Psoas muscle (tissue), 8 donors: Measurements from ENCODE around the gene SLC9C2. TPM values are rescaled to one million over a fixed set of nuclear protein-coding genes. Genes with fewer than 3 reads are reported as not detected.

Source experiments
- ATAC-seq, 4 donors: fragments of 200-7000 bp; cut with Tn5 transposase; one replicate each; pipeline ENCODE4 v1.9.1; 2020; ENCODE audit warnings: moderate library complexity in 3 of 4, mild to moderate bottlenecking in 2 of 4
- DNase-seq, 2 donors: peaks; one replicate each; pipeline ENCODE4 v3.0.0-alpha.2; 2020
- H3K27ac ChIP-seq: fragments of 200-600 bp; one replicate; pipeline ENCODE4 v1.8.0; 2022
- H3K27me3 ChIP-seq, 3 donors: fragments of 200-600 bp in 1 of 3; one replicate each; pipeline versions ENCODE4 v1.6.1 to v1.8.0; 2013 to 2022; ENCODE audit warnings: low read length in 2 of 3, mild to moderate bottlenecking in 2 of 3, moderate library complexity in 1 of 3; ENCODE audit not compliant: insufficient read depth in 3 of 3
- H3K36me3 ChIP-seq, 2 donors: fragments of 200-600 bp in 1 of 2; one replicate each; pipeline versions ENCODE4 v1.6.1 to v1.8.0; 2013 to 2022; ENCODE audit warnings: low read depth in 1 of 2, mild to moderate bottlenecking in 1 of 2, moderate library complexity in 1 of 2; ENCODE audit not compliant: insufficient read depth in 1 of 2
- H3K4me1 ChIP-seq: fragments of 200-600 bp; one replicate; pipeline ENCODE4 v1.8.0; 2022
- H3K4me3 ChIP-seq: fragments of 200-600 bp; one replicate; pipeline ENCODE4 v1.8.0; 2022; ENCODE audit warnings: mild to moderate bottlenecking
- H3K9me3 ChIP-seq: fragments of 200-600 bp; one replicate; pipeline ENCODE4 v1.8.0; 2022
- WGBS, 3 donors: extraction: QIAGEN DNeasy Blood & Tissue Kit; methylation state at CpG; one replicate each; pipeline versions ENCODE4 v1.1.6 to v1.1.7; 2013; 5-methylcytosine and 5-hydroxymethylcytosine counted together
- intact Hi-C, 2 donors: fragments of 100-400 bp; cut with DNase I; formaldehyde crosslinking; loops; one replicate each; pipeline versions ENCODE4 v1.11.0 to v1.14.2; 2022
- polyA plus RNA-seq, 3 donors: library from polyadenylated mRNA; stranded (reverse); fragments of 200-250 nt; gene quantifications; one replicate each; pipeline ENCODE4 v1.2.3, GENCODE V29; 2013
- total RNA-seq, 4 donors: library from RNA; stranded (reverse); fragmentation: NEBNext Ultra II Directional in 2 of 4; extraction: Animal tissue kit (Norgen Biotek cat#: 25700) in 2 of 4; gene quantifications; one replicate each; pipeline versions ENCODE4 v1.2.1 to v1.2.4, GENCODE V29; 2021 to 2023
- TF ChIP-seq, protein P1 (sequence below): fragments of 200-600 bp; IDR thresholded peaks from one replicate; pipeline ENCODE4 v1.8.0; 2022; ENCODE audit warnings: antibody characterized with exemption
- donor health status: healthy with polysubstance abuse.
- donor health status: DM: no; HTN: no; CAD: no; lungs with moderate emphysema.
- donor health status: Bipolar disorder and iron deficiency.
- donor health status: healthy.
- donor health status: DM: yes; HTN: yes; CAD: no.
- donor health status: DM: no; HTN: no; CAD: no.
- donor health status: DM: no; HTN: no; CAD: no.
- donor health status: DM: yes; HTN: yes; CAD: no.

SLC9C2 gene
- total and polyA plus RNA-seq, 7 donors, result not detected

DNA sequence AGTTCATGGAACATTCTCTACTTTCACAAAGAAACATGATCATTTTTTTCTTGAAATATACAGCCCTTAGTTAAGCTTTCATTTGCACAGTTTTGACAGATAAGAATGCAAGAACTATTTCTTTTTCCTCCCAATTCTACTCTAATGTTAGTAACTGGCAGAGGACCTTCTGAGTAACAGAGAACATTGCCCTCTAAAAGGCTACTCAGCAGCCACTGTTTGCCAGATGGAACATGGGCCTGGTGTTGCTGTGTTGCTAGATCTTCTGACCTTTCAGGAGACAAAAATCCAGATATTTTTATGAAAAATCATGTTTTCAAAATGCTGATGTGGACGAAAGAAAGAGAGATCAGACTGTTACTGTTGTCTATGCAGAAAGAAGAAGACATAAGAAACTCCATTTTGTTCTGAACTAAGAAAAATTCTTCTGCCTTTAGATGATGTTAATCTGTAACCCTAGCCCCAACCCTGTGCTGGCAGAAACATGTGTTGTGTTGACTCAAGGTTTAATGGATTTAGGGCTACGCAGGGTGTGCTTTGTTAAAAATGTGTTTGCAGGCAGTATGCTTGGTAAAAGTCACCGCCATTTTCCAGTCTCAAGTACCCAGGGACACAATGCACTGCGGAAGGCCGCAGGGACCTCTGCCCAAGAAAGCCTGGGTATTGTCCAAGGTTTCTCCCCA lies 128.6 kb downstream of the SLC9C2 start:
- TF ChIP-seq, protein P1, sequence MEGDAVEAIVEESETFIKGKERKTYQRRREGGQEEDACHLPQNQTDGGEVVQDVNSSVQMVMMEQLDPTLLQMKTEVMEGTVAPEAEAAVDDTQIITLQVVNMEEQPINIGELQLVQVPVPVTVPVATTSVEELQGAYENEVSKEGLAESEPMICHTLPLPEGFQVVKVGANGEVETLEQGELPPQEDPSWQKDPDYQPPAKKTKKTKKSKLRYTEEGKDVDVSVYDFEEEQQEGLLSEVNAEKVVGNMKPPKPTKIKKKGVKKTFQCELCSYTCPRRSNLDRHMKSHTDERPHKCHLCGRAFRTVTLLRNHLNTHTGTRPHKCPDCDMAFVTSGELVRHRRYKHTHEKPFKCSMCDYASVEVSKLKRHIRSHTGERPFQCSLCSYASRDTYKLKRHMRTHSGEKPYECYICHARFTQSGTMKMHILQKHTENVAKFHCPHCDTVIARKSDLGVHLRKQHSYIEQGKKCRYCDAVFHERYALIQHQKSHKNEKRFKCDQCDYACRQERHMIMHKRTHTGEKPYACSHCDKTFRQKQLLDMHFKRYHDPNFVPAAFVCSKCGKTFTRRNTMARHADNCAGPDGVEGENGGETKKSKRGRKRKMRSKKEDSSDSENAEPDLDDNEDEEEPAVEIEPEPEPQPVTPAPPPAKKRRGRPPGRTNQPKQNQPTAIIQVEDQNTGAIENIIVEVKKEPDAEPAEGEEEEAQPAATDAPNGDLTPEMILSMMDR, result no peak
- WGBS, 3 donors, result 80 to 97% (median 89%) methylated on average over 5 of the region's 5 CpGs
- H3K4me3 ChIP-seq, result no peak overlapping the region
- H3K36me3 ChIP-seq, result no peaks in the 10 kb centered on the region
- peaks cover 19% of the 10 kb centered on the region for H3K4me1 ChIP-seq
- H3K9me3 ChIP-seq, result no peaks in the 10 kb centered on the region
- ATAC-seq (no peak), DNase-seq (no peak)
- H3K27me3 ChIP-seq, result no peaks in the 10 kb centered on the region
- H3K27ac ChIP-seq, result no peak overlapping the region
- intact Hi-C loops, result loop anchor here in 1 of 2 donors (5.0 kb wide), 1 partner anchor 42 kb away; no protein-coding TSS in a partner anchor

GRCh38 chr1:173473599-173474011 lies 129.3 kb downstream of the SLC9C2 start:
- Histone ChIP-seq H3K4me1 (peaks cover 14% of the 10 kb centered on the region), H3K9me3 (no peaks in the 10 kb centered on the region), H3K36me3 (no peaks in the 10 kb centered on the region), H3K27ac (no peak overlapping the region), H3K27me3 (no peaks in the 10 kb centered on the region), H3K4me3 (no peak overlapping the region)
- intact Hi-C loops, result loop anchor here in 1 of 2 donors (5.0 kb wide), 1 partner anchor 41 kb away; no protein-coding TSS in a partner anchor
- ATAC-seq (no peak), DNase-seq (no peak)
- WGBS, 3 donors, result 61 to 74% (median 67%) methylated on average over 2 of the region's 2 CpGs
- TF ChIP-seq, protein P1, result no peak

- no peak for ATAC-seq
- Histone ChIP-seq H3K36me3 (no peaks in the 10 kb centered on the region), H3K4me3 (no peak overlapping the region), H3K27me3 (no peaks in the 10 kb centered on the region), H3K9me3 (no peaks in the 10 kb centered on the region), H3K27ac (no peak overlapping the region), H3K4me1 (peaks cover 4% of the 10 kb centered on the region)
- no peak for DNase-seq
- 90 to 96% (median 96%) methylated on average over 4 of the region's 4 CpGs for WGBS, 3 donors
- intact Hi-C loops, result loop anchor here in 1 of 2 donors (5.0 kb wide), 1 partner anchor 38 kb away; no protein-coding TSS in a partner anchor
- TF ChIP-seq, protein P1, result no peak
These were observed 132.3 kb downstream of the SLC9C2 start for GRCh38 chr1:173470608-173471007.

DNA sequence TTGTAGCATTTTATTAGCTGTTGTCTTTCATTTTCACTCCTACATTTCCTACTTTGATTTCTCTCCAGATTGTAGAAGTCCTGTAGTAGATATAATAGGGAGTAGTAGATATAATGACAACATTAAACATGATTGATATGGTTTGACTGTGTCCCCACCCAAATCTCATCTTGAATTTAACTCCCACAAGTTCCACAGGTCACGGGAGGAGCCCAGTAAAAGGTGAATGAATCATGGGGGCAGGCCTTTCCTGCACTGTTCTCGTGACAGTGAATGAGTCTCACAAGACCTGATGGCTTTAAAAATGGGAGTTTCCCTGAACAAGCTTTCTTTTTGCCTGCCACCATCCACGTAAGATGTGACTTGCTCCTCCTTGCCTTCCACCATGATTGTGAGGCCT lies 133.2 kb downstream of the SLC9C2 start:
- WGBS, 3 donors, result 91 to 97% (median 96%) methylated on average over 3 of the region's 3 CpGs
- TF ChIP-seq, protein P1, result no peak
- H3K36me3 ChIP-seq, result no peaks in the 10 kb centered on the region
- intact Hi-C loops, result loop anchor here in 1 of 2 donors (5.0 kb wide), 1 partner anchor 37 kb away; no protein-coding TSS in a partner anchor
- ATAC-seq, result no peak
- no peaks in the 10 kb centered on the region for H3K4me1 ChIP-seq
- DNase-seq, result no peak
- no peaks in the 10 kb centered on the region for H3K9me3 ChIP-seq
- no peak overlapping the region for H3K27ac ChIP-seq
- H3K4me3 ChIP-seq, result no peak overlapping the region
- H3K27me3 ChIP-seq, result no peaks in the 10 kb centered on the region
